ENCODE data around the gene KRT23. TPM values are rescaled to one million over a fixed set of nuclear protein-coding genes. Genes with fewer than 3 reads are reported as not detected.

The KRT23 gene
- total and polyA plus RNA-seq, 10 of the 15 experiments (the other 5 are each of a cell fraction or from before 2014, with no cell fraction given), result not detected

DNA sequence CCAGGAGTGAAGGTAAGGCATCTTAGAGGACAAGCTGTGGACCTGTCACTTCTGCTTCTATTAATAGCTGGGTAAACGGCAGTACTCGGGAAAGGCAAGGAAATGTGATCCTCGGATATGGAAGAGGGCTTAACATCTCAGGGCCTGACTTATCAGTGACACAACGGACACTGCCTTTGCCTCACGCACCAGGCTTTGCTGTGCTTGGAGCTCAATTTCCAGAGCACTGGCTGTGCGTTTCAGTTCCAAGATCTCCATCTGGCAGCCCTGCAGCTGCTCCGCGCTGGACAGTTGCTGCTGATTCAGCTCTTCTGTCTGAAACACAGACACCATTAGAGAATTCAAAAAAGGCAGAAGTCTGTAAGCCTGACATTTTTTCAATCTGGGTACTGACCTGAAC, 43.1 kb upstream of the KRT23 start:
- TF ChIP-seq LARP7 (IDR thresholded peaks at IDR 0.05) (no peak), SIN3A (IDR thresholded peaks at IDR 0.05; ENCODE audit: low read depth, low read length) (no peak), NFYB (IDR thresholded peaks at IDR 0.05; ENCODE audit: insufficient read depth, low read depth, low read length) (no peak), PAX5 (IDR thresholded peaks at IDR 0.05; ENCODE audit: borderline replicate concordance, low read depth, low read length) (no peak), CHD1 (IDR thresholded peaks at IDR 0.05; ENCODE audit: low read depth, low read length) (no peak), MLLT1 (IDR thresholded peaks at IDR 0.05) (no peak), NKRF (conservative IDR thresholded peaks at IDR 0.05) (no peak)
- TF ChIP-seq, protein P1, sequence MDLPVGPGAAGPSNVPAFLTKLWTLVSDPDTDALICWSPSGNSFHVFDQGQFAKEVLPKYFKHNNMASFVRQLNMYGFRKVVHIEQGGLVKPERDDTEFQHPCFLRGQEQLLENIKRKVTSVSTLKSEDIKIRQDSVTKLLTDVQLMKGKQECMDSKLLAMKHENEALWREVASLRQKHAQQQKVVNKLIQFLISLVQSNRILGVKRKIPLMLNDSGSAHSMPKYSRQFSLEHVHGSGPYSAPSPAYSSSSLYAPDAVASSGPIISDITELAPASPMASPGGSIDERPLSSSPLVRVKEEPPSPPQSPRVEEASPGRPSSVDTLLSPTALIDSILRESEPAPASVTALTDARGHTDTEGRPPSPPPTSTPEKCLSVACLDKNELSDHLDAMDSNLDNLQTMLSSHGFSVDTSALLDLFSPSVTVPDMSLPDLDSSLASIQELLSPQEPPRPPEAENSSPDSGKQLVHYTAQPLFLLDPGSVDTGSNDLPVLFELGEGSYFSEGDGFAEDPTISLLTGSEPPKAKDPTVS (IDR thresholded peaks at IDR 0.05; ENCODE audit: low read depth, low read length), result no peak
- H3K4me1 ChIP-seq (ENCODE audit: control insufficient read depth, insufficient read depth, low read length), result no peaks in the 10 kb centered on the region
- SMC1A ChIA-PET (ENCODE audit: uncharacterized antibody, unreplicated experiment), result no interaction called here
- in situ Hi-C loops (cut with MboI), result no loop called here
- H3K36me3 ChIP-seq (ENCODE audit: control insufficient read depth in 2 of 2, insufficient read depth in 2 of 2, low read length in 1 of 2), result no peaks in the 10 kb centered on the region
- intact Hi-C loops (cut with micrococcal nuclease; ENCODE audit: unreplicated experiment), result no loop called here
- BruUV-seq (replicated peaks), result no TSS peak
- H3K4me2 ChIP-seq (ENCODE audit: control insufficient read depth, insufficient read depth), result no peak overlapping the region
- H3K9ac ChIP-seq (ENCODE audit: control insufficient read depth, insufficient read depth, low read length), result no peak overlapping the region
- H3K4me3 ChIP-seq, result no peak overlapping the region
- H3K9me3 ChIP-seq (replicated peaks; ENCODE audit: control insufficient read depth, insufficient read depth, low read length), result no peaks in the 10 kb centered on the region
- POLR2A ChIA-PET, result no interaction called here
- RAD21 ChIA-PET (ENCODE audit: unreplicated experiment), result no interaction called here
- H3K27ac ChIP-seq (ENCODE audit: control insufficient read depth, insufficient read depth), result no peak overlapping the region
- H3K27me3 ChIP-seq (replicated peaks in 1 of 2; ENCODE audit: control insufficient read depth in 2 of 2, insufficient read depth in 2 of 2, low read length in 1 of 2), result peaks cover 0 to 5% of the 10 kb centered on the region in 2 experiments; a peak in 2 of 4 replicates
- H4K20me1 ChIP-seq (ENCODE audit: control insufficient read depth, insufficient read depth), result no peaks in the 10 kb centered on the region
- no peaks in the 10 kb centered on the region for H3K79me2 ChIP-seq (ENCODE audit: control insufficient read depth, insufficient read depth, low read length)
- WGBS (ENCODE audit: insufficient coverage, insufficient replicate concordance, low lambda C conversion rate, missing lambda C conversion rate), result 45% methylated on average over 8 of the region's 8 CpGs
- CTCF ChIA-PET, result no interaction called here
- no peak for ATAC-seq
- no peak for FAIRE-seq
- no peak for DNase-seq (ENCODE audit: low read depth, low spot score)
- no peak overlapping the region for H2AFZ ChIP-seq (ENCODE audit: control insufficient read depth, low read depth, low read length)

Data from GM12878 (cell line).